HG02571 (cell line): ENCODE results near the gene KRTAP21-3.
"Not testable (repeated sequence)": the region's sequence is repeated elsewhere in the genome, so short reads cannot be mapped to it uniquely, and the experiment has no call there.

Experiments
- ATAC-seq: cut with Tn5 transposase; IDR thresholded peaks from one replicate; pipeline ENCODE4 v1.9.1; 2021; ENCODE audit warnings: mild to moderate bottlenecking, moderate library complexity; ENCODE audit not compliant: unreplicated experiment

Gene KRTAP21-3

GRCh38 chr21:30718239-30718909, at the start of gene KRTAP21-3:
Gene KRTAP21-3, minus strand, starts transcription at chr21:30718777. Its CDS starts 18 bp downstream, at chr21:30718759.
- ATAC-seq, result no peak

GRCh38 chr21:30760776-30761175, 42.2 kb upstream of the KRTAP21-3 start:
- ATAC-seq, result no peak

GRCh38 chr21:30758306-30758705, 39.7 kb upstream of the KRTAP21-3 start:
- ATAC-seq, result no peak

GRCh38 chr21:30755328-30755727, 36.8 kb upstream of the KRTAP21-3 start, which contains the start of gene KRTAP21-1:
Gene KRTAP21-1, minus strand, starts transcription at chr21:30755428. Its CDS starts 50 bp downstream, at chr21:30755378.
- ATAC-seq, result not testable (repeated sequence)

- no peak for ATAC-seq
Measured at GRCh38 chr21:30747159-30747558, 28.6 kb upstream of the KRTAP21-3 start, which contains the start of gene KRTAP21-2. Gene KRTAP21-2, minus strand, starts transcription at chr21:30747259. Its CDS starts 57 bp downstream, at chr21:30747202.

- ATAC-seq, result no peak
Measured at GRCh38 chr21:30740462-30740861, 21.9 kb upstream of the KRTAP21-3 start.

- ATAC-seq, result no peak
Measured at GRCh38 chr21:30733026-30733425, 14.4 kb upstream of the KRTAP21-3 start.

- ATAC-seq, result no peak
Measured at GRCh38 chr21:30726726-30727125, 8.1 kb upstream of the KRTAP21-3 start.

GRCh38 chr21:30719401-30719800, 824 bp upstream of the KRTAP21-3 start:
- no peak for ATAC-seq

GRCh38 chr21:30717105-30717504, 1.5 kb downstream of the KRTAP21-3 start:
- ATAC-seq, result no peak

GRCh38 chr21:30714946-30715345, 3.6 kb downstream of the KRTAP21-3 start:
- ATAC-seq, result no peak

- ATAC-seq, result no peak
Measured at GRCh38 chr21:30714456-30714855, 4.1 kb downstream of the KRTAP21-3 start.

- ATAC-seq, result no peak
Measured at GRCh38 chr21:30713766-30714165, 4.8 kb downstream of the KRTAP21-3 start.

GRCh38 chr21:30710499-30710898, 8.1 kb downstream of the KRTAP21-3 start:
- no peak for ATAC-seq

GRCh38 chr21:30707409-30707808, 11.2 kb downstream of the KRTAP21-3 start:
- no peak for ATAC-seq

GRCh38 chr21:30695956-30696355, 22.6 kb downstream of the KRTAP21-3 start:
- ATAC-seq, result no peak

GRCh38 chr21:30689822-30690221, 28.8 kb downstream of the KRTAP21-3 start:
- no peak for ATAC-seq

GRCh38 chr21:30684506-30684905, 34.1 kb downstream of the KRTAP21-3 start:
- no peak for ATAC-seq

- no peak for ATAC-seq
Measured at GRCh38 chr21:30680586-30680985, 38.0 kb downstream of the KRTAP21-3 start.

- ATAC-seq, result no peak
Measured at GRCh38 chr21:30676737-30677136, 41.8 kb downstream of the KRTAP21-3 start.

GRCh38 chr21:30674312-30674711, 44.3 kb downstream of the KRTAP21-3 start:
- ATAC-seq, result no peak

GRCh38 chr21:30672985-30673650, 45.5 kb downstream of the KRTAP21-3 start:
- no peak for ATAC-seq
